Mesenchymal stem cell (in vitro differentiated cells and primary cell): Measurements from ENCODE around the gene RFX2.

Experiments used
- DNase-seq: peaks from one replicate; pipeline ENCODE4 v3.0.0-alpha.2; 2013
- H2AFZ ChIP-seq: one replicate; pipeline ENCODE4 v1.6.1; 2013; ENCODE audit warnings: low read depth, mild to moderate bottlenecking, control low read depth, inconsistent platforms, low read length, moderate library complexity
- H2AK5ac ChIP-seq: 2 replicates; pipeline ENCODE4 v1.6.1; 2013; ENCODE audit warnings: low read length, moderate library complexity, mild to moderate bottlenecking, inconsistent platforms; ENCODE audit not compliant: severe bottlenecking
- H2BK120ac ChIP-seq: one replicate; pipeline ENCODE4 v1.6.1; 2013; ENCODE audit warnings: low read depth, mild to moderate bottlenecking, inconsistent platforms, low read length, moderate library complexity
- H2BK12ac ChIP-seq, 2 experiments: one replicate each; pipeline ENCODE4 v1.6.1; 2013; ENCODE audit warnings: inconsistent platforms in 2 of 2, low read length in 2 of 2, mild to moderate bottlenecking in 2 of 2, moderate library complexity in 2 of 2, control low read depth in 1 of 2
- H2BK15ac ChIP-seq: one replicate; pipeline ENCODE4 v1.6.1; 2013; ENCODE audit warnings: mild to moderate bottlenecking, low read depth, inconsistent platforms; ENCODE audit not compliant: poor library complexity, severe bottlenecking
- H2BK5ac ChIP-seq: 2 replicates; pipeline ENCODE4 v1.6.1; 2013; ENCODE audit warnings: low read depth, mild to moderate bottlenecking, low read length, control low read depth, inconsistent platforms; ENCODE audit not compliant: poor library complexity, severe bottlenecking
- H3K14ac ChIP-seq, 2 experiments: one replicate each; pipeline ENCODE4 v1.6.1; 2013; ENCODE audit warnings: inconsistent platforms in 2 of 2, low read length in 2 of 2, control low read depth in 1 of 2, mild to moderate bottlenecking in 1 of 2, moderate library complexity in 1 of 2
- H3K18ac ChIP-seq, 2 experiments: one replicate each; pipeline ENCODE4 v1.6.1; 2013; ENCODE audit warnings: inconsistent platforms in 2 of 2, low read length in 2 of 2, control low read depth in 1 of 2, low read depth in 1 of 2, mild to moderate bottlenecking in 1 of 2
- H3K23ac ChIP-seq, 2 experiments: one replicate each; pipeline ENCODE4 v1.6.1; 2013; ENCODE audit warnings: inconsistent platforms in 2 of 2, low read length in 2 of 2, mild to moderate bottlenecking in 2 of 2, moderate library complexity in 2 of 2, control low read depth in 1 of 2
- H3K27ac ChIP-seq: 2 replicates; pipeline ENCODE4 v1.5.1; 2013; ENCODE audit warnings: mild to moderate bottlenecking, moderate library complexity, low read length, control low read depth, inconsistent platforms; ENCODE audit not compliant: poor library complexity, severe bottlenecking
- H3K27me3 ChIP-seq, 2 experiments: 2 replicates each; pipeline versions ENCODE4 v1.6.1 to v1.7.0; 2013; ENCODE audit warnings: low read length in 2 of 2, mild to moderate bottlenecking in 2 of 2, moderate library complexity in 2 of 2, control low read depth in 1 of 2, inconsistent platforms in 1 of 2; ENCODE audit not compliant: control insufficient read depth in 1 of 2, insufficient read depth in 1 of 2
- H3K36me3 ChIP-seq, 2 experiments: 2 replicates each; pipeline versions ENCODE4 v1.6.1 to v1.7.0; 2013; ENCODE audit warnings: low read length in 2 of 2, control low read depth in 1 of 2, inconsistent platforms in 1 of 2, low read depth in 1 of 2, mild to moderate bottlenecking in 1 of 2; ENCODE audit not compliant: insufficient read depth in 2 of 2, control insufficient read depth in 1 of 2
- H3K4ac ChIP-seq, 2 experiments: one replicate each; pipeline ENCODE4 v1.6.1; 2013; ENCODE audit warnings: inconsistent platforms in 2 of 2, low read length in 2 of 2, mild to moderate bottlenecking in 2 of 2, moderate library complexity in 2 of 2, control low read depth in 1 of 2, low read depth in 1 of 2
- H3K4me1 ChIP-seq: 2 replicates; pipeline ENCODE4 v1.6.1; 2013; ENCODE audit warnings: low read depth, low read length, control low read depth; ENCODE audit not compliant: control insufficient read depth, insufficient read depth
- H3K4me2 ChIP-seq: 2 replicates; pipeline ENCODE4 v1.6.1; 2013; ENCODE audit warnings: low read length, mild to moderate bottlenecking, inconsistent platforms; ENCODE audit not compliant: poor library complexity, severe bottlenecking
- H3K4me3 ChIP-seq, 2 experiments: 2 replicates each; pipeline versions ENCODE4 v1.5.1 to v1.7.0; 2013; ENCODE audit warnings: low read length in 2 of 2, mild to moderate bottlenecking in 2 of 2, control low read depth in 1 of 2, low read depth in 1 of 2; ENCODE audit not compliant: insufficient read depth in 1 of 2
- H3K79me1 ChIP-seq: replicated peaks from 2 replicates; pipeline ENCODE4 v1.6.1; 2013; ENCODE audit warnings: mild to moderate bottlenecking, control low read depth, low read length, inconsistent platforms; ENCODE audit not compliant: poor library complexity, severe bottlenecking
- H3K9ac ChIP-seq: 2 replicates; pipeline ENCODE4 v1.7.0; 2013; ENCODE audit warnings: mild to moderate bottlenecking, low read length, moderate library complexity
- H3K9me3 ChIP-seq: 2 replicates; pipeline ENCODE4 v1.7.0; 2013; ENCODE audit warnings: mild to moderate bottlenecking, low read length; ENCODE audit not compliant: control insufficient read depth
- H4K8ac ChIP-seq: one replicate; pipeline ENCODE4 v1.6.1; 2013; ENCODE audit warnings: inconsistent platforms, mild to moderate bottlenecking, low read length, moderate library complexity
- H4K91ac ChIP-seq: one replicate; pipeline ENCODE4 v1.6.1; 2013; ENCODE audit warnings: mild to moderate bottlenecking, low read length, inconsistent platforms
- WGBS: methylation state at CpG from one replicate; pipeline ENCODE4 v1.1.7; 2013; ENCODE audit warnings: mixed read lengths; 5-methylcytosine and 5-hydroxymethylcytosine counted together

Gene RFX2

DNA sequence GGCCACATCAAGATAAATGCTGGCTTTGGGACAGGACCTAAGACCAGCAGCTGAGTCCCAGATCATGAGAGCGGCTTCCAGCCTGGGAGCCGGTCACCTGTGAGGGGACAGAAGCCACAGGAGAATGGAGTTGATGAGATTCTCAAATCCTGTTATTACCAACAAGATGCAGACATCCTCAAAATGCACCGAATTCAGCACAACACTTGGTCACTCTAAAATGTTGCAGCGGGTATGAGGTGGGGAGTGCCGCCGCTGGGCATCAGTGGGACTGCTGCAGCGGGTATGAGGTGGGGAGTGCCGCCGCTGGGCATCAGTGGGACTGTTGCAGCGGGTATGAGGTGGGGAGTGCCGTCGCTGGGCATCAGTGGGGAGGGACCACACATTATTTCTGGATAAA is 153.6 kb downstream of the RFX2 start:
- Histone ChIP-seq H3K9me3 (no peaks in the 10 kb centered on the region), H2AFZ (no peak overlapping the region), H3K4ac (no peak overlapping the region), H3K27me3 (no peaks in the 10 kb centered on the region), H3K4me1 (peaks cover 49% of the 10 kb centered on the region), H3K79me1 (peaks cover 23% of the 10 kb centered on the region), H3K9ac (no peak overlapping the region), H3K18ac (no peak overlapping the region), H3K4me3 (no peak overlapping the region), H2BK120ac (no peak overlapping the region), H2BK15ac (no peak overlapping the region), H4K91ac (peak overlapping the region; percentile 46), H3K14ac (no peak overlapping the region), H3K36me3 (peaks cover 4 to 18% of the 10 kb centered on the region in 2 experiments), H4K8ac (no peak overlapping the region), H3K4me2 (no peak overlapping the region), H2BK12ac (no peak overlapping the region), H2AK5ac (no peak overlapping the region), H2BK5ac (no peak overlapping the region), H3K23ac (no peak overlapping the region), H3K27ac (no peak overlapping the region)
- 100% methylated on average over 9 of the region's 12 CpGs for WGBS
- DNase-seq, result no peak

DNA sequence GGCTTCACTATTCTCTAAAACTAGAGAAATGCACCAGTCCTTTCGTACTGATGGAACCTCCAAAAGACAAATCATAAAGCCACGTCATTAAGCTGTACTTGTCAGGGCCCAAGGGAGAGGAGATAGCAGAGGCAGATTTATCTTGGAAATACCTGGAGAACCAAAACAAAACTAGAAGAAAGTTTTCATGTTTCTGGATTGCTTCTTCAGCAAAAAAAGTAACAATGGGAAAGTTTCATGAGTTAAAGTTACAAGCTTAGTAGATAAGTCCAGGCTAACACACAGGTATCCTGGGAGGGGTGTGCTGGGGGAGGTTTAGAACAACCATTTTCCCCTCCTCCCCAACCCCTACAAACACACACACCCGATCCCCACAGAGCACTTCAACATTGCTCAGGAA is 154.0 kb downstream of the RFX2 start:
- no peak overlapping the region for H2BK5ac ChIP-seq
- H3K14ac ChIP-seq, result no peak overlapping the region
- no peaks in the 10 kb centered on the region for H3K27me3 ChIP-seq
- no peak overlapping the region for H4K91ac ChIP-seq
- no peak overlapping the region for H3K4ac ChIP-seq
- H3K4me3 ChIP-seq, result no peak overlapping the region
- no peak overlapping the region for H3K4me2 ChIP-seq
- WGBS, result 71% methylated on average over 3 of the region's 3 CpGs
- DNase-seq, result no peak
- no peak overlapping the region for H3K27ac ChIP-seq
- no peak overlapping the region for H2BK120ac ChIP-seq
- no peak overlapping the region for H2BK15ac ChIP-seq
- peaks cover 49% of the 10 kb centered on the region for H3K4me1 ChIP-seq
- H2BK12ac ChIP-seq, result no peak overlapping the region
- H3K23ac ChIP-seq, result no peak overlapping the region
- no peak overlapping the region for H3K9ac ChIP-seq
- H3K9me3 ChIP-seq, result no peaks in the 10 kb centered on the region
- H3K18ac ChIP-seq, result no peak overlapping the region
- no peak overlapping the region for H2AFZ ChIP-seq
- peaks cover 4 to 22% of the 10 kb centered on the region in 2 experiments for H3K36me3 ChIP-seq
- peaks cover 27% of the 10 kb centered on the region for H3K79me1 ChIP-seq
- H4K8ac ChIP-seq, result no peak overlapping the region
- H2AK5ac ChIP-seq, result no peak overlapping the region

DNA sequence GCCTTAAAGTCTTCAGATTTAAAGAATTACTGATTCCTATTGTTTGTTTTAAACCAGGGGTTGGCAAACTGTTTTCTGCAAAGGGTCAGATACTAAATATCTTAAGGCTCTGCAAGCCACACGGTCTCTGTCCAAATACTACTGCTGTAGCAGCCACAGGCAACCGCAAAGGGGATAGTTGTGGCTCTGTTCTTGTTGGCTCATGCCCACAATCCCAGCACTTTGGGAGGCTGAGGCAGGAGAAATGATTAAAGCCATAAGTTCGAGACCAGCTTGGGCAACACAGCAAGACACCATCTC is 154.7 kb downstream of the RFX2 start:
- Histone ChIP-seq H3K14ac (no peak overlapping the region), H4K8ac (no peak overlapping the region), H2AK5ac (no peak overlapping the region), H3K23ac (no peak overlapping the region), H3K4me3 (no peak overlapping the region), H3K9me3 (no peaks in the 10 kb centered on the region), H3K4me1 (peaks cover 50% of the 10 kb centered on the region), H3K36me3 (peaks cover 6 to 22% of the 10 kb centered on the region in 2 experiments), H4K91ac (no peak overlapping the region), H3K9ac (no peak overlapping the region), H2BK12ac (no peak overlapping the region), H3K4ac (no peak overlapping the region), H3K27me3 (no peaks in the 10 kb centered on the region), H2BK120ac (no peak overlapping the region), H2BK5ac (no peak overlapping the region), H2BK15ac (no peak overlapping the region), H3K18ac (no peak overlapping the region), H2AFZ (no peak overlapping the region), H3K27ac (no peak overlapping the region), H3K79me1 (peaks cover 31% of the 10 kb centered on the region), H3K4me2 (no peak overlapping the region)
- WGBS, result 94% methylated on average over 3 of the region's 3 CpGs
- DNase-seq, result peak; percentile 30

- H3K23ac ChIP-seq, result no peak overlapping the region
- peaks cover 41% of the 10 kb centered on the region for H3K4me1 ChIP-seq
- 58% methylated on average over 6 of the region's 6 CpGs for WGBS
- H2BK5ac ChIP-seq, result peak overlapping the region; percentile 36
- peak overlapping the region; percentile 44 to 61 for H3K18ac ChIP-seq
- peak overlapping the region; percentile 55 for H3K9ac ChIP-seq
- H3K4ac ChIP-seq, result peak overlapping the region; percentile 75 to 92
- peak overlapping the region; percentile 33 for H2AK5ac ChIP-seq
- peak overlapping the region; percentile 56 for H4K91ac ChIP-seq
- peaks cover 41% of the 10 kb centered on the region for H3K79me1 ChIP-seq
- no peak overlapping the region for H2BK15ac ChIP-seq
- no peak overlapping the region for H2AFZ ChIP-seq
- H2BK12ac ChIP-seq, result peak overlapping the region in 1 of 2 experiments; percentile 78
- peak; percentile 28 for DNase-seq
- H2BK120ac ChIP-seq, result peak overlapping the region; percentile 45
- H3K9me3 ChIP-seq, result no peaks in the 10 kb centered on the region
- H3K27ac ChIP-seq, result peak overlapping the region; percentile 29
- H3K14ac ChIP-seq, result no peak overlapping the region
- H3K27me3 ChIP-seq, result no peaks in the 10 kb centered on the region
- no peak overlapping the region for H3K4me2 ChIP-seq
- H4K8ac ChIP-seq, result no peak overlapping the region
- H3K36me3 ChIP-seq, result peaks cover 17 to 32% of the 10 kb centered on the region in 2 experiments
- peak overlapping the region in 1 of 2 experiments; percentile 58 for H3K4me3 ChIP-seq
Observed at GRCh38 chr19:5954293-5954692, 156.0 kb downstream of the RFX2 start.
